Measurements from ENCODE around the gene MEGF11. TPM values are rescaled to one million over a fixed set of nuclear protein-coding genes. Genes with fewer than 3 reads are reported as not detected.

Gene MEGF11
- total RNA-seq, 4 donors from 2014 or later, result not detected

DNA sequence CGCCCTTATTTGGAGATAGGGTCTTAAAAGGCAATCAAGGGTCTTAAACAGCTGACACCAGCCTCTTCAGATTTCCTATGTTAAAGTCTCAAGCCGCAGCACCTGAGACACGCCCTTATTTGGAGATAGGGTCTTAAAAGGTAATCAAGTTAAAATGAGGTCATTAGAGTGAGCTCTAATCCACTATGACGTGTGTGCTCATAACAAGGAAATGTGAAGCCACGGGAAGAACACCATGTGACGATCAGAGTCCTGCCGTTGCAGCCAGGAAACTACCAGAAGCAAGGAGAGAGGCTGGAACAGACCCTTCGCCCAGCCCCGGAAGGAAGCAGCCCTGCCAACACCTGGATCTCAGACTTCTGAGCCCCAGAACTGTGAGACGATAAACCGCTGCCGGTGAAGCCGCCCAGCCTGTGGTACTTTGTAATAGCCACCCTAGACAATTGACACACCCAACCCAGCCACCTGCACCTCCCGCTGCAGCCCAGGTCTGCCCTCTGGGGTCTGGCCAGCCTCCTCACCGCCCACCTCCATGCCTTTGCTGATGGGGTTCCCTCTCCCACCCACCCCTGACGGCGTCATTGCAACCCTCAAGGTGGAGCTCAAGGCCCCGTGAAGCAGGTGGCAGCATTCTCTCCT is 137.9 kb downstream of the MEGF11 start:
- H3K27me3 ChIP-seq, result peaks cover 0 to 13% (median 0%) of the 10 kb centered on the region in 4 donors
- no peaks in the 10 kb centered on the region for H3K9me3 ChIP-seq
- H3K4me3 ChIP-seq, result no peak overlapping the region
- intact Hi-C loops (cut with DNase I), result no loop called here
- H3K27ac ChIP-seq, result no peak overlapping the region
- TF ChIP-seq, protein P1, sequence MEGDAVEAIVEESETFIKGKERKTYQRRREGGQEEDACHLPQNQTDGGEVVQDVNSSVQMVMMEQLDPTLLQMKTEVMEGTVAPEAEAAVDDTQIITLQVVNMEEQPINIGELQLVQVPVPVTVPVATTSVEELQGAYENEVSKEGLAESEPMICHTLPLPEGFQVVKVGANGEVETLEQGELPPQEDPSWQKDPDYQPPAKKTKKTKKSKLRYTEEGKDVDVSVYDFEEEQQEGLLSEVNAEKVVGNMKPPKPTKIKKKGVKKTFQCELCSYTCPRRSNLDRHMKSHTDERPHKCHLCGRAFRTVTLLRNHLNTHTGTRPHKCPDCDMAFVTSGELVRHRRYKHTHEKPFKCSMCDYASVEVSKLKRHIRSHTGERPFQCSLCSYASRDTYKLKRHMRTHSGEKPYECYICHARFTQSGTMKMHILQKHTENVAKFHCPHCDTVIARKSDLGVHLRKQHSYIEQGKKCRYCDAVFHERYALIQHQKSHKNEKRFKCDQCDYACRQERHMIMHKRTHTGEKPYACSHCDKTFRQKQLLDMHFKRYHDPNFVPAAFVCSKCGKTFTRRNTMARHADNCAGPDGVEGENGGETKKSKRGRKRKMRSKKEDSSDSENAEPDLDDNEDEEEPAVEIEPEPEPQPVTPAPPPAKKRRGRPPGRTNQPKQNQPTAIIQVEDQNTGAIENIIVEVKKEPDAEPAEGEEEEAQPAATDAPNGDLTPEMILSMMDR (IDR thresholded peaks at IDR 0.05), result no peak
- TF ChIP-seq POLR2A (IDR thresholded peaks at IDR 0.05), result no peak
- H3K4me1 ChIP-seq, result peaks cover 0 to 20% (median 0%) of the 10 kb centered on the region in 3 donors
- H3K36me3 ChIP-seq, result no peaks in the 10 kb centered on the region
- WGBS, 2 donors, result 53 to 58% methylated on average over 14 to 16 of the region's 18 CpGs
- DNase-seq, result no peak

DNA sequence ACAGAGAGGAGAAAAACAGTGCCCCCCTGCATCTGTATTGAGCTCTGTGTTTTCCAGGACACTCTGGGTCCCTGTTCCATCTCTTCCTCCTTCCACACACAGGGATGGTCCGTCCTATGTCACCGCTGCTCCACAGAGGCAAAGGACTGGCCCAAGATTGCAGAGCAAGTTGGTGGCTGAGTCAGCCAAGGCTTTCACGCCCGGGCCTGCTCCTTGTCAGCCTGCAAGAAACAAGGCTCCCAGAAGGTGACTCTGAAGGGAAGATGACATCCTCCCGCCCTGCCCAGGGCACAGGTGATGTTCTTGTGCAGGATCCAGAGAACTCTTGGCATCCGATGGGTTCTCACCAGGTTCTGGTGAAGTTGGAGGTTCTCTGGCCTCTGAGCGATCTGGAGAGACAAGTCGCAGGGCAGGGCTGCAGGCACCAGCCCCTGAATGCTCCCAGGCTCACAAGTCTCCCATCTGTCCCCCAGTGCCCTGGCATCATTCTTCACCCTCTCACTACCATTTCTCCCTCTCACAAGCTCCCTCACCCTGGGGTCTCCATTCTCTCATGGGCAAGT is 138.6 kb downstream of the MEGF11 start:
- intact Hi-C loops (cut with DNase I), result no loop called here
- peaks cover 0 to 19% (median 0%) of the 10 kb centered on the region in 4 donors for H3K27me3 ChIP-seq
- WGBS, 2 donors, result 59 to 61% methylated on average over 3 of the region's 8 CpGs
- no peaks in the 10 kb centered on the region for H3K9me3 ChIP-seq
- TF ChIP-seq POLR2A (IDR thresholded peaks at IDR 0.05), result no peak
- TF ChIP-seq, protein P1 (IDR thresholded peaks at IDR 0.05), result no peak
- peaks cover 0 to 20% (median 0%) of the 10 kb centered on the region in 3 donors for H3K4me1 ChIP-seq
- H3K27ac ChIP-seq, result no peak overlapping the region
- no peak overlapping the region for H3K4me3 ChIP-seq
- no peaks in the 10 kb centered on the region for H3K36me3 ChIP-seq
- no peak for DNase-seq

DNA sequence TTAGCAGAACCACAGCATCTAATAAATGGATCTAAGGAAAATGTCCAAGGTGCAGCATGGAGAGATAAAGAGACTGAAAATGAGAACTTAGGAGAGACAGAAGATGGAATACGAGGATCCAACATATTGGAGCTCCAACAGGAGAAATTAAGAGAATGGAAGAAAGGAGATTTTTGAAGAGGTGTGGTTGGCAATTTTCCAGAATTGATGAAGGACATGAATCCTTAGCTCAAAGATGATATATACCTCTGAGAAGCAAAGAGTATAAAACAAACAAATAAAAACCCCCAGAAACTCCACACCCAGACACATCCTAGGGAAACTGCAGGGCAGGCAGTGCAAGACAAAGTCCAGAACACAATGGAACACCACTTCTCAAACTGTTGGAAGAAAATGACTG is 141.2 kb downstream of the MEGF11 start:
- 64 to 73% methylated on average over 1 of the region's 1 CpG for WGBS, 2 donors
- H3K27me3 ChIP-seq, result peaks cover 0 to 42% (median 0%) of the 10 kb centered on the region in 4 donors

DNA sequence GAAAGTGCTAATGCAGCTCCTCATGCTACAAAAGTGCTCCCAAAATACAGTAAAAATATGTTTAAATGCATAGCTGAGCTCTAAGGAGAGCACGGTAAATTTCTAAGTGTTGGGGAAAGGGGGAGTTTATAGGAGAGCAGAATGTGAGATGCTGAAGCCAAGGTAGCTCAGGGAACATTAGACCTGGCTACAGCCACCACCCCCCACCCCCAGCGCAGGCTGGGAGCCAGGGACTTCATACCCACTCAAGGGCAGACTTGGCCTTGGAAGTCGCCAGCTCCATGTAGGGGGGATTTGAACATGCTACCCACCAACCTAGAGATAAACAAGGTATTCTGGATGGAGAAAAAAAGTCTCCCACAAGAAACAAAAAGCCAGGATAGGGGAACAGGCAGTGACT is 142.2 kb downstream of the MEGF11 start:
- no peak overlapping the region for H3K4me3 ChIP-seq
- DNase-seq, result no peak
- whole genome bisulfite sequencing, 2 donors, result 81 to 85% methylated on average over 3 of the region's 3 CpGs
- TF ChIP-seq, protein P1 (IDR thresholded peaks at IDR 0.05), result no peak
- no peak for TF ChIP-seq POLR2A (IDR thresholded peaks at IDR 0.05)
- peaks cover 0 to 50% (median 0%) of the 10 kb centered on the region in 4 donors for H3K27me3 ChIP-seq
- peaks cover 0 to 20% (median 0%) of the 10 kb centered on the region in 3 donors for H3K4me1 ChIP-seq
- intact Hi-C loops (cut with DNase I), result no loop called here
- H3K9me3 ChIP-seq, result no peaks in the 10 kb centered on the region
- no peak overlapping the region for H3K27ac ChIP-seq
- no peaks in the 10 kb centered on the region for H3K36me3 ChIP-seq

More for the DNA sequence above, 141.2 kb downstream of the MEGF11 start:
- intact Hi-C loops (cut with DNase I), result no loop called here
- H3K27ac ChIP-seq, result no peak overlapping the region
- no peak for TF ChIP-seq POLR2A (IDR thresholded peaks at IDR 0.05)
- TF ChIP-seq, protein P1 (IDR thresholded peaks at IDR 0.05), result no peak
- no peaks in the 10 kb centered on the region for H3K9me3 ChIP-seq
- DNase-seq, result no peak
- peaks cover 0 to 20% (median 0%) of the 10 kb centered on the region in 3 donors for H3K4me1 ChIP-seq
- no peaks in the 10 kb centered on the region for H3K36me3 ChIP-seq
- H3K4me3 ChIP-seq, result no peak overlapping the region

DNA sequence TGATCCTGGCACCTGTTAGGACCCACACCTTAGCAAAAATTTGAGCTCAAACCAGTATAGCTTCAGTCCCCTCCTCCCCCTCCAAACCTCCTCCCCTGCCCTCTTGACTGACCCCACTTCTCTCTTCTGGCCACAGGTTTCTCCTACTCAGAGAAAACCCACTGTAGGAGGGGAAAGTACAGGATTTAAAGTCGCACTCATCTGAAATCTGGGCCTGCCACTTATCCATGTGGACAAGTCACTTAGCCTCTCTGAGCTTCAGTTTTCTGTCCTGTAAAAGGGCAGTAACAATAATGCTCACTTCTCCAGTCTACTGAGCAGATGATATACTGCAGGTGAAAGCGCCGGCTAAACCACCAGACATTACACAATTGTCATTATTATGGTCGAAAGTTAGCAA is 142.7 kb downstream of the MEGF11 start:
- no peaks in the 10 kb centered on the region for H3K36me3 ChIP-seq

More for the DNA sequence above, 142.7 kb downstream of the MEGF11 start:
- DNase-seq, result no peak
- intact Hi-C loops (cut with DNase I), result no loop called here
- TF ChIP-seq, protein P1 (IDR thresholded peaks at IDR 0.05), result no peak
- TF ChIP-seq POLR2A (IDR thresholded peaks at IDR 0.05), result no peak
- Histone ChIP-seq H3K4me1 (peaks cover 0 to 20% (median 0%) of the 10 kb centered on the region in 3 donors), H3K27me3 (peaks cover 0 to 53% (median 0%) of the 10 kb centered on the region in 4 donors), H3K27ac (no peak overlapping the region), H3K9me3 (no peaks in the 10 kb centered on the region), H3K4me3 (no peak overlapping the region)
- 85 to 86% methylated on average over 3 to 4 of the region's 4 CpGs for WGBS, 2 donors
